ENCODE measurements around the gene GMCL2. TPM values are rescaled to one million over a fixed set of nuclear protein-coding genes. Genes with fewer than 3 reads are reported as not detected.

Gene GMCL2
- total RNA-seq, 2 donors from 2014 or later, result not detected

DNA sequence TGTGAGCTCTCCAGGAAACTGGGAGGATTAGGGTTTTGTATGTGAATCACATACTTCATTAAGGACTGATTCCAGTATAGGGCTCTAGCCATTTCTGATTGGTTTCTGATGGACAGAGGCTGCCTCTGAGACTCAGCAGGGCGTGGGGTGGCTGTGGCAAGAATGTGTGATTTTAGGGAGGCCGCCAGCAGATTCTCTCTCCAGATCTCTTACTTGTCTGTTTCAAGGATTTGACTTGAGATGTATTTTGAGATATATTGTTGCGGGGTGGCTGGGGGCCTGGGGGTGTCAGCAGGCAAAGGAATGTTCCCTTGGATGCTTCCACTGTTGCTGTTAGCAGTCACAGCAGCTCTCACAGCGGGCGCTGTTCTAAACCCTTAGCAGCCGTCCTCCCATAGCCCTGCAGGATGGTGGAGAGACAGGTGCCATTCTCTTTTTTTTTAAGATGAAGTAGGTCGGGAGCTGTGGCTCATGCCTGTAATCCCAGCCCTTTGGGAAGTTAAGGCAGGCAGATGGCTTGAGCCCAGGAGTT lies 9.2 kb upstream of the GMCL2 start:
- ATAC-seq, result no peak
- no peak for TF ChIP-seq POLR2A (IDR thresholded peaks at IDR 0.05)
- TF ChIP-seq CTCF (IDR thresholded peaks at IDR 0.05), result no peak
- Histone ChIP-seq H3K27me3 (peaks cover 0 to 4% of the 10 kb centered on the region in 2 donors), H3K4me1 (no peaks in the 10 kb centered on the region), H3K9me3 (no peaks in the 10 kb centered on the region), H3K4me3 (no peak overlapping the region), H3K36me3 (replicated peaks in 1 of 2; ENCODE audit: insufficient read depth in 1 of 2, low read depth in 2 of 2) (no peaks in the 10 kb centered on the region), H3K27ac (no peak overlapping the region)
- intact Hi-C loops (cut with DNase I), result no loop called here
- 69 to 74% methylated on average over 5 to 7 of the region's 7 CpGs for WGBS, 2 donors
- DNase-seq, result no peak

- Histone ChIP-seq H3K27ac (no peak overlapping the region), H3K4me1 (no peaks in the 10 kb centered on the region), H3K36me3 (replicated peaks in 1 of 2; ENCODE audit: insufficient read depth in 1 of 2, low read depth in 2 of 2) (no peaks in the 10 kb centered on the region), H3K9me3 (no peaks in the 10 kb centered on the region), H3K4me3 (no peak overlapping the region), H3K27me3 (peaks cover 0 to 4% of the 10 kb centered on the region in 2 donors)
- intact Hi-C loops (cut with DNase I), result no loop called here
- TF ChIP-seq POLR2A (IDR thresholded peaks at IDR 0.05) (no peak), CTCF (IDR thresholded peaks at IDR 0.05) (no peak)
- 37 to 48% methylated on average over 4 to 7 of the region's 7 CpGs for WGBS, 2 donors
- ATAC-seq (no peak), DNase-seq (no peak)
These were observed 6.9 kb upstream of the GMCL2 start for GRCh38 chr5:178194026-178194425.

DNA sequence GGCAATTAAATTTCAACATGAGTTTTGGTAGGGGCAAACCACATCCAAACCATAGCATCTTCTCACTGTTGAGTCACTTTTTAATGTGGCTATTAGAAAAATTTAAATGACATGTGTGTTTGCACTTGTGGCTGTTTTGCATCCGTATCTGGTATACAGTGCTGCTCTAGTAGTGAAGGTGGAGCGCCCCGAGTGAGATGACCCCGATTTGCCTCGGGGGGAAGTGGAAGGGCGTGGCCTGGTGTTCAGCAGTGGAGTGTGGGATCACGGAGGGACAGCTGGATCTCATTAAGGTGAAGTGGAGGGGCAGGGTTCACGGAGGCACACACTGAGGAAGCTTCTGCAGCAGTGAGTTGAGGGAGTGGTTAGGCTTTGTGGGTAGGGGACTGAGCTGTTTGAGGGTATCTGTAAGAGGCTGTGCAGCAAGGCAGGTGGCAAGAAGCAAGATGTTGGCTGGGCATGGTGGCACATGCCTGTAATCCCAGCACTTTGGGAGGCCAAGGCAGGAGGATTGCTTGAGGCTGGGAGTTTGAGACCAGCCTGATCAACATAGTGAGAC lies 6.2 kb upstream of the GMCL2 start:
- Histone ChIP-seq H3K9me3 (no peaks in the 10 kb centered on the region), H3K4me1 (no peaks in the 10 kb centered on the region), H3K4me3 (no peak overlapping the region), H3K27me3 (peaks cover 0 to 4% of the 10 kb centered on the region in 2 donors), H3K27ac (no peak overlapping the region), H3K36me3 (replicated peaks in 1 of 2; ENCODE audit: insufficient read depth in 1 of 2, low read depth in 2 of 2) (no peaks in the 10 kb centered on the region)
- 64 to 76% methylated on average over 8 of the region's 8 CpGs for WGBS, 2 donors
- ATAC-seq (no peak), DNase-seq (no peak)
- intact Hi-C loops (cut with DNase I), result no loop called here
- no peak for TF ChIP-seq POLR2A (IDR thresholded peaks at IDR 0.05)

GRCh38 chr5:178192787-178193186 lies 5.6 kb upstream of the GMCL2 start:
- no peak overlapping the region for H3K4me3 ChIP-seq
- no peaks in the 10 kb centered on the region for H3K36me3 ChIP-seq (replicated peaks in 1 of 2; ENCODE audit: insufficient read depth in 1 of 2, low read depth in 2 of 2)
- intact Hi-C loops (cut with DNase I), result no loop called here
- H3K9me3 ChIP-seq, result no peaks in the 10 kb centered on the region
- H3K27me3 ChIP-seq, result peaks cover 0 to 4% of the 10 kb centered on the region in 2 donors
- ATAC-seq (no peak), DNase-seq (no peak)
- no peaks in the 10 kb centered on the region for H3K4me1 ChIP-seq
- TF ChIP-seq POLR2A (IDR thresholded peaks at IDR 0.05), result no peak
- no peak for TF ChIP-seq CTCF (IDR thresholded peaks at IDR 0.05)
- no peak overlapping the region for H3K27ac ChIP-seq
- WGBS, 2 donors, result 66 to 75% methylated on average over 7 of the region's 7 CpGs

GRCh38 chr5:178192244-178192643 lies 5.1 kb upstream of the GMCL2 start:
- H3K4me1 ChIP-seq, result no peaks in the 10 kb centered on the region
- DNase-seq (no peak), ATAC-seq (no peak)
- intact Hi-C loops (cut with DNase I), result no loop called here
- H3K27ac ChIP-seq, result no peak overlapping the region
- TF ChIP-seq POLR2A (IDR thresholded peaks at IDR 0.05) (no peak), CTCF (IDR thresholded peaks at IDR 0.05) (no peak)
- no peaks in the 10 kb centered on the region for H3K36me3 ChIP-seq (replicated peaks in 1 of 2; ENCODE audit: insufficient read depth in 1 of 2, low read depth in 2 of 2)
- no peak overlapping the region for H3K4me3 ChIP-seq
- WGBS, 2 donors, result 29 to 37% methylated on average over 2 of the region's 2 CpGs
- H3K9me3 ChIP-seq, result no peaks in the 10 kb centered on the region
- peaks cover 0 to 4% of the 10 kb centered on the region in 2 donors for H3K27me3 ChIP-seq
